IPS DF 4.7 (cell line): ENCODE measurements around the gene NMRK1.

Experiments used
- DNase-seq: peaks from one replicate; pipeline ENCODE4 v3.0.0-alpha.2; 2013; ENCODE audit warnings: low spot score; ENCODE audit errors: extremely low read depth

NMRK1 gene

GRCh38 chr9:75102177-75102790 is 14.3 kb upstream of the NMRK1 start:
- DNase-seq = no peak

- no peak for DNase-seq
Measured at GRCh38 chr9:75101004-75101588, 13.1 kb upstream of the NMRK1 start.

GRCh38 chr9:75096796-75097195 is 8.8 kb upstream of the NMRK1 start:
- DNase-seq = no peak

GRCh38 chr9:75092766-75093165 is 4.8 kb upstream of the NMRK1 start:
- no peak for DNase-seq

GRCh38 chr9:75090579-75090978 is 2.6 kb upstream of the NMRK1 start:
- DNase-seq = no peak

GRCh38 chr9:75089373-75089766 is 1.4 kb upstream of the NMRK1 start:
- DNase-seq = no peak

GRCh38 chr9:75088646-75089372 is 854 bp upstream of the NMRK1 start:
- DNase-seq = no peak

GRCh38 chr9:75087289-75087823 is 599 bp downstream of the NMRK1 start:
- no peak for DNase-seq

- no peak for DNase-seq
Measured at GRCh38 chr9:75086541-75087288, 1.2 kb downstream of the NMRK1 start.

GRCh38 chr9:75085640-75086039 is 2.3 kb downstream of the NMRK1 start:
- DNase-seq = no peak

- no peak for DNase-seq
Measured at GRCh38 chr9:75084081-75084672, 3.8 kb downstream of the NMRK1 start.

GRCh38 chr9:75083188-75083970 is 4.6 kb downstream of the NMRK1 start:
- no peak for DNase-seq

GRCh38 chr9:75081632-75082031 is 6.3 kb downstream of the NMRK1 start:
- DNase-seq = no peak

- DNase-seq = no peak
Measured at GRCh38 chr9:75072895-75073294, 15.1 kb downstream of the NMRK1 start.

GRCh38 chr9:75071530-75072122 is 16.3 kb downstream of the NMRK1 start:
- DNase-seq = no peak

GRCh38 chr9:75069171-75069570 is 18.8 kb downstream of the NMRK1 start:
- DNase-seq = no peak

GRCh38 chr9:75067894-75068293 is 20.1 kb downstream of the NMRK1 start:
- DNase-seq = no peak

- DNase-seq = no peak
Measured at GRCh38 chr9:75065510-75065909, 22.4 kb downstream of the NMRK1 start.

- no peak for DNase-seq
Measured at GRCh38 chr9:75064307-75065025, 23.5 kb downstream of the NMRK1 start.
